ENCODE measurements around the gene KIF26B. TPM values are rescaled to one million over a fixed set of nuclear protein-coding genes. Genes with fewer than 3 reads are reported as not detected.
A peak's percentile ranks its signal among the peaks of the same experiment; 100 is the strongest.
"Not testable (repeated sequence)": the region's sequence is repeated elsewhere in the genome, so short reads cannot be mapped to it uniquely, and the experiment has no call there.

KIF26B gene
- total RNA-seq, 1 experiment from 2014 or later: 1.6 TPM

DNA sequence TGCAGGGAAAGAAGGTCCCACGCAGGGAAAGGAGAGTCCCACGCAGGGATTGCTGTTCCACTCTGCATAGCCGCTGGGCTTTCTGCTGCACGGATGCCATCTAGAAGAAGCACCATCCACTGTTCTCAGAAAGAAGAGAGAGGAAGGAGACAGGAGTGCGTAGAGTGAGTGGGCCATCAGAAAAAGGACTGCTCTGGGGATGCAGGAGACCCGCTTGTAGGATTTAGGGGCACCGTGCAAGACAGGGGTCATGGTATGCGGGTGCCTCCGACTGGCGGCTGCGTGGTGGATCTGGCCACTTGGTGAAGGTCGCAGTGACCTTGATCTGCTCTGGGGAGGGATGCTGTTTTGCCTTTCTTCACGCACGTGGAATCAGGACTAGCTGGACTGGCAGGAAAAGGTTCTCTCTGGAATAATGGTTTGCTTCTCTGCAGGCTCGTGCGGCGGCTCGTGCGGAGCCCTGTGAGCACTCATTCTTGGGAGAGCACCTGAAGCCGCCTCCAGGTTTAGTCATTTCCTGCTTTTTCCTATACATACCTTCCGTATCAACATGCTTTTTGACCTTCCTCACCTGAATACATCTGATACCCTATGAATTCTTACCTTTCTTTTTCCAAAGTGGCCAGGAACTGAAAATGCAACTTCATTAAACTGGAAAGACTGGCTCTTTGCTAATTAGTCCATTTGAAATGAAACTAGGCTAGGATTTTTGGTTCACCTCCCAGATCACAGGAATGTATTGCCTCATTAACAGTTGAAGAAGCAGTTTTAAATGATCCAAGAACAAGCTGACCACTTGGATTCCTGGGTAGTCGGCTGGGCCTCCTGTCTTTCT is 181.6 kb downstream of the KIF26B start:
- Mint-ChIP-seq H3K4me3 (ENCODE audit: unreplicated experiment) (no peak overlapping the region), H3K36me3 (ENCODE audit: insufficient read depth, unreplicated experiment) (no peaks in the 10 kb centered on the region), H3K27ac (ENCODE audit: low read depth, unreplicated experiment) (no peak overlapping the region), H3K9me3 (ENCODE audit: unreplicated experiment) (no peaks in the 10 kb centered on the region), H3K27me3 (ENCODE audit: insufficient read depth, unreplicated experiment) (no peaks in the 10 kb centered on the region), H3K4me1 (ENCODE audit: insufficient read depth, unreplicated experiment) (peaks cover 12% of the 10 kb centered on the region)
- CTCF ChIA-PET: interaction anchor here (0.8 kb wide), 1 partner anchor 391 kb away, joined by 3 read pairs; no protein-coding TSS in a partner anchor
- intact Hi-C loops (cut with micrococcal nuclease): no loop called here
- DNase-seq (ENCODE audit: unreplicated experiment): peak; percentile 56
- BruUV-seq (replicated peaks): no TSS peak
- POLR2A ChIA-PET: no interaction called here
- no peak for TF ChIP-seq CTCF (IDR thresholded peaks at IDR 0.05; ENCODE audit: unreplicated experiment)

GRCh38 chr1:245336984-245337355 is 182.2 kb downstream of the KIF26B start:
- H3K4me3 Mint-ChIP-seq (ENCODE audit: unreplicated experiment); intact Hi-C loops (cut with micrococcal nuclease); H3K27ac Mint-ChIP-seq (ENCODE audit: low read depth, unreplicated experiment); H3K36me3 Mint-ChIP-seq (ENCODE audit: insufficient read depth, unreplicated experiment); H3K9me3 Mint-ChIP-seq (ENCODE audit: unreplicated experiment); H3K27me3 Mint-ChIP-seq (ENCODE audit: insufficient read depth, unreplicated experiment); BruUV-seq (replicated peaks); POLR2A ChIA-PET; DNase-seq (ENCODE audit: unreplicated experiment): not testable (repeated sequence)
- CTCF ChIA-PET: interaction anchor here (0.7 to 0.8 kb wide), 2 partner anchors 20 to 391 kb away, joined by 3 read pairs; no protein-coding TSS in a partner anchor
- peaks cover 12% of the 10 kb centered on the region for H3K4me1 Mint-ChIP-seq (ENCODE audit: insufficient read depth, unreplicated experiment)

DNA sequence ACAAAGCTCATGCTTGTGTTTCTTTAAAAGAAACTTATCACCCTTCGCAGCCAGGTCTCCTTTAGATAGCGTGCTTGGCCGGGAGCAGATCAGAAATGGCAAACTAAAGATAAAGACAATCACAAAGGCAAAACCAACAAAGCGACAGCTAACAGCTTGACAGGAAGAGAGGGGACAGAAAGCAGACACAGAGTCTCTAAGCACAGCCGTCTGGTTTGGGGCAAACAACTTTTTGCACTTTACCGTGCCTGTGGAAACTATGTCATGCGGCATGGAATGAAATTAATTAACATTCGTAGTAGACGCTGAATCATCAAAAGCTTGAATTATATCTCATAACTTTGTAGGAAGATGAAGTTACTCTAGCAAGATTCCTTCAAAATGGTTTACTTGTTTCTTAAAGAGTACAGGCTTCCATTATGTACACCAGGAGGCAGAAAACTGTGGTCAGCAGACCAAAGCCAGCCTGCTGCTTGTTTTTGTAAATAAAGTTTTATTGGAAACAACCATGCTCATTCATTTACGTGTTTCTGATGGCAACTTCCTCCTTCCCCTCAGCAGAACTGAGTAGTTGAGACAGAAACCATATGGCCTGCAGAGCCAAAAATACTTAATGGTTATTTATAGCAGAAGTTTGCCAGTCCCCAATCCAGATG is 183.2 kb downstream of the KIF26B start:
- no peak overlapping the region for H3K4me3 Mint-ChIP-seq (ENCODE audit: unreplicated experiment)
- BruUV-seq (replicated peaks): no TSS peak

DNA sequence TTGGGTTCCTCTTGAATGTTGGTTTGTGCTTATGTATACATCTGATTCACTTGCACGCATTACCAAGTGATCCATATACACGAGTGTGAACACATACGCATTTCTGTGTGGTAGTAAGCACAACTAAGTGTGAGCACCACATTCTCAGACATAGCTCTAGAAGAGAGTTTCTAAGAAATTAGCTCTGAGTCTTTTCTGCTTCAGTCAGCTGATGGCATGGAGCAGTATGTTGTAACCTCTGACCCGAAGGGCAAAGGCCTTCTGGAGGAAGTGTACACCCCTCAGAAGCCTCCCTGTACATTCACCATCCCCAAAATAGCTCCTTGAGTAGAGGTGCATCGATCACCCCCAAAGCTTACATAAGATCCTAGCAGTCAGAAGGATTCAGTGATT is 183.7 kb downstream of the KIF26B start:
- no peak for DNase-seq (ENCODE audit: unreplicated experiment)
- intact Hi-C loops (cut with micrococcal nuclease): no loop called here
- no peak for TF ChIP-seq CTCF (IDR thresholded peaks at IDR 0.05; ENCODE audit: unreplicated experiment)
- no TSS peak for BruUV-seq (replicated peaks)
- Mint-ChIP-seq H3K27ac (ENCODE audit: low read depth, unreplicated experiment) (no peak overlapping the region), H3K27me3 (ENCODE audit: insufficient read depth, unreplicated experiment) (no peaks in the 10 kb centered on the region), H3K36me3 (ENCODE audit: insufficient read depth, unreplicated experiment) (no peaks in the 10 kb centered on the region), H3K9me3 (ENCODE audit: unreplicated experiment) (no peaks in the 10 kb centered on the region), H3K4me1 (ENCODE audit: insufficient read depth, unreplicated experiment) (peaks cover 12% of the 10 kb centered on the region), H3K4me3 (ENCODE audit: unreplicated experiment) (no peak overlapping the region)
- POLR2A ChIA-PET: no interaction called here
- CTCF ChIA-PET: interaction anchor here (1.1 kb wide), 1 partner anchor 485 kb away, joined by 3 read pairs; no protein-coding TSS in a partner anchor

More for the DNA sequence above, 183.2 kb downstream of the KIF26B start:
- Mint-ChIP-seq H3K27ac (ENCODE audit: low read depth, unreplicated experiment) (no peak overlapping the region), H3K36me3 (ENCODE audit: insufficient read depth, unreplicated experiment) (no peaks in the 10 kb centered on the region), H3K9me3 (ENCODE audit: unreplicated experiment) (no peaks in the 10 kb centered on the region), H3K4me1 (ENCODE audit: insufficient read depth, unreplicated experiment) (peaks cover 12% of the 10 kb centered on the region), H3K27me3 (ENCODE audit: insufficient read depth, unreplicated experiment) (no peaks in the 10 kb centered on the region)
- ChIA-PET POLR2A (no interaction called here), CTCF (interaction anchor here (0.6 to 1.1 kb wide), 2 partner anchors 37 to 486 kb away, joined by 3 read pairs; no protein-coding TSS in a partner anchor)
- no peak for TF ChIP-seq CTCF (IDR thresholded peaks at IDR 0.05; ENCODE audit: unreplicated experiment)
- no peak for DNase-seq (ENCODE audit: unreplicated experiment)
- intact Hi-C loops (cut with micrococcal nuclease): no loop called here
